K562 (cell line): ENCODE results near the gene SPATS2. TPM values are rescaled to one million over a fixed set of nuclear protein-coding genes. Genes with fewer than 3 reads are reported as not detected.
A peak's percentile ranks its signal among the peaks of the same experiment; 100 is the strongest.

Experiments
- BACH1 ChIP-seq: fragments of 200-800 bp; sonication (Bioruptor generic); IDR thresholded peaks from 2 replicates; pipeline ENCODE4 v1.6.1; 2016; ENCODE audit warnings: missing genetic modification characterization, missing compliant biosample characterization
- BRD4 ChIP-seq: fragments of 200-600 bp; sonication (generic); IDR thresholded peaks from 2 replicates; pipeline ENCODE4 v1.6.1; 2017; ENCODE audit warnings: inconsistent platforms
- CTBP1 ChIP-seq: fragments of 450-650 bp; IDR thresholded peaks from 2 replicates; pipeline ENCODE4 v1.6.1; 2016; ENCODE audit warnings: borderline replicate concordance
- CTCFL ChIP-seq: IDR thresholded peaks from 2 replicates; pipeline ENCODE4 v1.6.1; 2011; ENCODE audit warnings: borderline replicate concordance, low read depth, mild to moderate bottlenecking, moderate library complexity, low read length; ENCODE audit not compliant: insufficient read depth, poor library complexity, severe bottlenecking
- E4F1 ChIP-seq: fragments of 250-450 bp; sonication (Bioruptor Pico); IDR thresholded peaks from 2 replicates; pipeline ENCODE4 v1.5.0; 2021; ENCODE audit warnings: mild to moderate bottlenecking, borderline replicate concordance
- GABPA ChIP-seq: fragments of 200-800 bp; sonication (Bioruptor generic); conservative IDR thresholded peaks from 2 replicates; pipeline ENCODE4 v1.6.1; 2016; ENCODE audit warnings: low read depth, missing genetic modification characterization, missing compliant biosample characterization
- HNRNPH1 ChIP-seq: fragments of 200-400 bp; formaldehyde crosslinking; optimal IDR thresholded peaks from 2 replicates; pipeline ENCODE3; 2017; ENCODE audit warnings: low read depth, mild to moderate bottlenecking, low read length, moderate library complexity
- KDM1A ChIP-seq, 2 experiments: fragments of 450-650 bp; IDR thresholded peaks; 2 replicates each; pipeline ENCODE4 v1.6.1; 2016; ENCODE audit warnings: mild to moderate bottlenecking in 2 of 2
- MNT ChIP-seq, 2 experiments: fragments of 450-650 bp; conservative IDR thresholded peaks; 2 replicates each; pipeline ENCODE4 v1.6.1; 2017; ENCODE audit warnings: mild to moderate bottlenecking in 2 of 2, moderate library complexity in 2 of 2
- RBM39 ChIP-seq: fragments of 200-400 bp; formaldehyde crosslinking; optimal IDR thresholded peaks from 2 replicates; pipeline ENCODE3; 2018; ENCODE audit warnings: low read depth, low read length
- RHOXF2B ChIP-seq: fragments of 250-450 bp; sonication (Bioruptor Pico); conservative IDR thresholded peaks from 2 replicates; pipeline ENCODE4 v1.5.1; 2021
- SAP30 ChIP-seq: fragments of 200-600 bp; sonication (generic); IDR thresholded peaks from 2 replicates; pipeline ENCODE4 v1.6.1; 2012; ENCODE audit warnings: borderline replicate concordance, low read depth, mild to moderate bottlenecking, moderate library complexity, low read length, control low read depth, inconsistent platforms; ENCODE audit not compliant: insufficient read depth, poor library complexity, severe bottlenecking
- SMARCE1 ChIP-seq: fragments of 450-650 bp; IDR thresholded peaks from 2 replicates; pipeline ENCODE4 v1.7.1; 2016; ENCODE audit warnings: mild to moderate bottlenecking
- TCF3 ChIP-seq: sonication (generic); formaldehyde crosslinking; IDR thresholded peaks from 2 replicates; pipeline ENCODE4 v1.4.0; 2020; ENCODE audit warnings: mild to moderate bottlenecking, missing genetic modification reagents
- TCFL5 ChIP-seq: fragments of 250-450 bp; sonication (Bioruptor Pico); conservative IDR thresholded peaks from 2 replicates; pipeline ENCODE4 v1.6.1; 2021; ENCODE audit warnings: mild to moderate bottlenecking, moderate library complexity, matching md5 sums
- TGIF2 ChIP-seq: sonication (generic); formaldehyde crosslinking; IDR thresholded peaks from 2 replicates; pipeline ENCODE4 v1.8.1; 2022; ENCODE audit warnings: mild to moderate bottlenecking, missing genetic modification reagents, moderate library complexity
- XRCC3 ChIP-seq: fragments of 450-650 bp; IDR thresholded peaks from 2 replicates; pipeline ENCODE4 v1.6.1; 2017; ENCODE audit warnings: mild to moderate bottlenecking, moderate library complexity
- ZNF75A ChIP-seq: fragments of 450-650 bp; formaldehyde crosslinking; IDR thresholded peaks from 2 replicates; pipeline ENCODE4 v1.4.0; 2020; ENCODE audit warnings: mild to moderate bottlenecking
- polyA plus RNA-seq, 8 experiments: library from polyadenylated mRNA; depleted of rRNA in 4 of 8; stranded (reverse) in 5 of 8; unstranded in 3 of 8; fragments of >200 nt; fragmentation: Nextera tagmentation in 2 of 8; fragmentation: Illumina TruSeq in 1 of 8; extraction: Ambion mirVana in 2 of 8; extraction: Trizol in 1 of 8; gene quantifications; 2 replicates each; pipeline versions ENCODE4 v1.2.1 to v1.2.3, GENCODE V29; 2011 to 2014; ENCODE audit warnings: inconsistent platforms in 1 of 8, missing spikeins in 1 of 8
- total RNA-seq, 7 experiments: library from RNA; depleted of rRNA in 6 of 7; stranded (reverse); fragments of >200 nt in 6 of 7; fragmentation: Illumina TruSeq in 2 of 7; extraction: Trizol in 2 of 7; gene quantifications; 2 replicates each; pipeline versions ENCODE4 v1.2.1 to v1.2.3, GENCODE V29; 2011 to 2021; ENCODE audit warnings: low replicate concordance in 1 of 7
- TF ChIP-seq, protein P1 (sequence below): fragments of 250-450 bp; sonication (Bioruptor Pico); IDR thresholded peaks from 2 replicates; pipeline ENCODE4 v1.8.0; 2022; ENCODE audit warnings: moderate library complexity, mild to moderate bottlenecking, inconsistent platforms
- TF ChIP-seq, protein P2 (sequence below): fragments of 250-450 bp; sonication (Bioruptor Pico); IDR thresholded peaks from 2 replicates; pipeline ENCODE4 v1.8.0; 2021; ENCODE audit warnings: moderate library complexity, mild to moderate bottlenecking, inconsistent platforms

SPATS2 gene
- total and polyA plus RNA-seq, 9 of the 15 experiments (the other 6 are each of a cell fraction or from before 2014, with no cell fraction given): 5.4 to 48.2 (median 17.5) TPM

DNA sequence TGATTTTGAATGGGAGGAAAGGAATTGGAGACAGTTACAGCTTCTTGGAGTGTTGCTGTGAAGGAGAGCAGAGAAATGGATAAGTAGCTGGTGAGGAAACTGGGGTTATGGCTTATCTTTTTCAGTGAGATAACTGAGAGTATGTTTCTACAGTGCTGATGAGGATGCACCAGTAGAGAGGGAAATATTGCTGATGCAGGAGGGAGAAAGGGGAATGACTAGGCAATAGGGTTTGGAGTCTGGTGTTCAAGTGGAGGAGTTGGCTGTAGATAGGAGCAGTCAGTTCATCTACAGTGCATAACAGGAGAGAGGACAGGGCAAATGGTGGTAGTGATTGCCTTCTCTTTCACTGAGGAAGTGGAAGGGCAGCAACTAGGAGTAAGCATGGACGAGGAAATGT lies 33.0 kb downstream of the SPATS2 start (continued):
- TF ChIP-seq HNRNPH1: no peak
- peak in 1 of 2 experiments; percentile 72; a peak in 2 of 4 replicates for TF ChIP-seq KDM1A (IDR thresholded peaks at IDR 0.05)
- TF ChIP-seq BRD4: no peak
- no peak for TF ChIP-seq XRCC3
- peak; percentile 76; the same call in 1 of the 2 replicates for TF ChIP-seq SMARCE1
- TF ChIP-seq GABPA (tag): no peak
- TF ChIP-seq MNT (conservative IDR thresholded peaks at IDR 0.05): no peak
- TF ChIP-seq SAP30: no peak
- no peak for TF ChIP-seq RHOXF2B
- no peak for TF ChIP-seq TCFL5
- TF ChIP-seq ZNF75A (CRISPR knock-in tag): no peak
- TF ChIP-seq RBM39: no peak
- no peak for TF ChIP-seq CTCFL
- no peak for TF ChIP-seq E4F1
- TF ChIP-seq CTBP1: peak; percentile 99
- TF ChIP-seq, protein P1, sequence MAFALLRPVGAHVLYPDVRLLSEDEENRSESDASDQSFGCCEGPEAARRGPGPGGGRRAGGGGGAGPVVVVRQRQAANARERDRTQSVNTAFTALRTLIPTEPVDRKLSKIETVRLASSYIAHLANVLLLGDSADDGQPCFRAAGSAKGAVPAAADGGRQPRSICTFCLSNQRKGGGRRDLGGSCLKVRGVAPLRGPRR (CRISPR knock-in tag): no peak
- TF ChIP-seq, protein P2, sequence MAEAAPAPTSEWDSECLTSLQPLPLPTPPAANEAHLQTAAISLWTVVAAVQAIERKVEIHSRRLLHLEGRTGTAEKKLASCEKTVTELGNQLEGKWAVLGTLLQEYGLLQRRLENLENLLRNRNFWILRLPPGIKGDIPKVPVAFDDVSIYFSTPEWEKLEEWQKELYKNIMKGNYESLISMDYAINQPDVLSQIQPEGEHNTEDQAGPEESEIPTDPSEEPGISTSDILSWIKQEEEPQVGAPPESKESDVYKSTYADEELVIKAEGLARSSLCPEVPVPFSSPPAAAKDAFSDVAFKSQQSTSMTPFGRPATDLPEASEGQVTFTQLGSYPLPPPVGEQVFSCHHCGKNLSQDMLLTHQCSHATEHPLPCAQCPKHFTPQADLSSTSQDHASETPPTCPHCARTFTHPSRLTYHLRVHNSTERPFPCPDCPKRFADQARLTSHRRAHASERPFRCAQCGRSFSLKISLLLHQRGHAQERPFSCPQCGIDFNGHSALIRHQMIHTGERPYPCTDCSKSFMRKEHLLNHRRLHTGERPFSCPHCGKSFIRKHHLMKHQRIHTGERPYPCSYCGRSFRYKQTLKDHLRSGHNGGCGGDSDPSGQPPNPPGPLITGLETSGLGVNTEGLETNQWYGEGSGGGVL (CRISPR knock-in tag): no peak
- TF ChIP-seq TCF3 (CRISPR knock-in tag): peak; percentile 19; the same call in 1 of the 2 replicates
- no peak for TF ChIP-seq TGIF2 (CRISPR knock-in tag)
- no peak for TF ChIP-seq BACH1 (tag)
